GM12892 (cell line): ENCODE data around the gene DLG5.

Experiments
- POLR2A ChIP-seq: IDR thresholded peaks from 2 replicates; pipeline ENCODE4 v1.6.1; 2011; ENCODE audit warnings: low read depth, low read length, control low read depth
- POLR2AphosphoS5 ChIP-seq: IDR thresholded peaks from 2 replicates; pipeline ENCODE4 v1.6.1; 2011; ENCODE audit warnings: low read depth, low read length, control low read depth
- TAF1 ChIP-seq: IDR thresholded peaks from 2 replicates; pipeline ENCODE4 v1.6.1; 2011; ENCODE audit warnings: low read depth, mild to moderate bottlenecking, control low read depth, low read length, borderline replicate concordance

DNA sequence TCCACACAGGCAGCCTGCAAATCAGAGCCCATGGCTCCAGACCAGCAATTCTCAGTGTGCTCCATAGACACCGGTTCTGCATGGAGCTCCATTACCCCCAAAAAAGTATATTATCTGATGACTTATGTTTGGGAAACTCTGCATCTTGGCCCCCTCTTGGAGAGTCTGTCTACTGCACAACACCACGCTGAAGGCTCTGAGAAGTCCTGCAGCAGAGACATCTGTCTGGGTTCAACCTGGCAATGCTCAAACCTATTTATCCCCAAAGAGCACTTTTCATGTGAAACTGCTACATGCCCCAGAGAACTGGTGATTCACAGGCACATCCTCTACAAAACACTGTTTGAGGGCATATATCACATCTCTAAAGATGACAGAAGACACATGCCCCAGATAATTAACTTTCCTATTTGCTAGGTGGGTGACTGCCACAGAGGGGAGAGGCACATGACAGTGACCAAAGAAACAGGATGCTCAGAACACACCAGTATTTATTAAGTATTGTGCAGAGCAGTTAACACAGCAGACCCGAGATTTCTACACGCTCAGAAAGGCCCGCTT is 83.8 kb downstream of the DLG5 start:
- TF ChIP-seq POLR2A (no peak), POLR2AphosphoS5 (no peak), TAF1 (no peak)
